Loucy (cell line): ENCODE measurements around the gene NDUFC2.

Source experiments
- CTCF ChIP-seq: fragments of 200-600 bp; sonication (generic); conservative IDR thresholded peaks from 2 replicates; pipeline ENCODE4 v1.5.1; 2014; ENCODE audit warnings: mild to moderate bottlenecking, antibody characterized with exemption, low read length
- EZH2phosphoT487 ChIP-seq: fragments of 200-600 bp; IDR thresholded peaks from 2 replicates; pipeline ENCODE4 v1.6.1; 2018; ENCODE audit warnings: antibody characterized with exemption, mild to moderate bottlenecking, moderate library complexity, borderline replicate concordance

DNA sequence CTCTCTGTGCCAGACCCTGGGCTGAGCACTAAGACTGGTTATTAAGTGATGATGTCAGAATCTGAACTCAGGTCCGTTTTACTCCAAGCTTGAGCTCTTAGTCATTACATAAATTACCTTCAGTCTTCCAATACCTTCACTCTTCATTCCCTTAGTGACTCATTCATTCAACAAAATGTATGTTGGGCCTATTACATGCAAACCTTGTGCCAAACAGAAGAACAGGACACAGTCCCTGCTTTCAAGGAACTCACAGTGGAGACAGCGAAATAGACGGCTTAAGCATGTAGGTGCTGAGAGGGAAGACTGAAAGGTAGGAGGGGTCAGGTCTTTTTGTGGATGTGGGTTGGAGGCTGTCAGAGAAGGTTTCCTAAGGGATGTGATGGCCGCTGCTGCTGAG is 59.9 kb downstream of the NDUFC2 start:
- TF ChIP-seq CTCF (no peak), EZH2phosphoT487 (no peak)
